Stimulated activated naive CD8-positive, alpha-beta T cell treated with anti-CD3 and anti-CD28 coated beads, Interleukin-15, Interleukin-2, amounts not matched to agents 100 ng/mL and 50 ng/mL, for 24 hours (primary cell): ENCODE measurements around the gene TMEM51.

Experiments used
- H3K27ac Mint-ChIP-seq: one replicate; pipeline ENCODE4 v1.8.0; 2021; ENCODE audit warnings: mild to moderate bottlenecking, mixed read lengths
- H3K27me3 Mint-ChIP-seq: one replicate; pipeline ENCODE4 v1.8.0; 2021; ENCODE audit warnings: mixed read lengths
- H3K36me3 Mint-ChIP-seq: one replicate; pipeline ENCODE4 v1.8.0; 2021; ENCODE audit warnings: low read depth, mixed read lengths
- H3K4me1 Mint-ChIP-seq: one replicate; pipeline ENCODE4 v1.8.0; 2021; ENCODE audit warnings: low read depth, mixed read lengths
- H3K4me3 Mint-ChIP-seq: one replicate; pipeline ENCODE4 v1.8.0; 2021; ENCODE audit warnings: mild to moderate bottlenecking, mixed read lengths
- H3K9me3 Mint-ChIP-seq: one replicate; pipeline ENCODE4 v1.8.0; 2021; ENCODE audit warnings: mixed read lengths

Gene TMEM51

GRCh38 chr1:15186846-15187151, 33.3 kb downstream of the TMEM51 start:
- no peaks in the 10 kb centered on the region for H3K36me3 Mint-ChIP-seq
- no peaks in the 10 kb centered on the region for H3K9me3 Mint-ChIP-seq
- no peak overlapping the region for H3K27ac Mint-ChIP-seq
- H3K4me3 Mint-ChIP-seq: no peak overlapping the region
- peaks cover 23% of the 10 kb centered on the region for H3K27me3 Mint-ChIP-seq
- H3K4me1 Mint-ChIP-seq: no peaks in the 10 kb centered on the region

GRCh38 chr1:15187175-15188129, 33.9 kb downstream of the TMEM51 start:
- H3K4me1 Mint-ChIP-seq: no peaks in the 10 kb centered on the region

GRCh38 chr1:15188130-15188524, 34.6 kb downstream of the TMEM51 start:
- no peaks in the 10 kb centered on the region for H3K9me3 Mint-ChIP-seq
- no peaks in the 10 kb centered on the region for H3K36me3 Mint-ChIP-seq

More at GRCh38 chr1:15187175-15188129, 33.9 kb downstream of the TMEM51 start:
- Mint-ChIP-seq H3K4me3 (no peak overlapping the region), H3K27me3 (peaks cover 19% of the 10 kb centered on the region), H3K27ac (no peak overlapping the region), H3K9me3 (no peaks in the 10 kb centered on the region), H3K36me3 (no peaks in the 10 kb centered on the region)

GRCh38 chr1:15188678-15189077, 35.1 kb downstream of the TMEM51 start:
- no peak overlapping the region for H3K27ac Mint-ChIP-seq
- no peaks in the 10 kb centered on the region for H3K9me3 Mint-ChIP-seq
- no peaks in the 10 kb centered on the region for H3K4me1 Mint-ChIP-seq
- H3K4me3 Mint-ChIP-seq: no peak overlapping the region
- peaks cover 13% of the 10 kb centered on the region for H3K27me3 Mint-ChIP-seq
- H3K36me3 Mint-ChIP-seq: no peaks in the 10 kb centered on the region

More at GRCh38 chr1:15188130-15188524, 34.6 kb downstream of the TMEM51 start:
- Mint-ChIP-seq H3K4me1 (no peaks in the 10 kb centered on the region), H3K27me3 (peaks cover 19% of the 10 kb centered on the region), H3K27ac (no peak overlapping the region), H3K4me3 (no peak overlapping the region)

- Mint-ChIP-seq H3K4me3 (no peak overlapping the region), H3K36me3 (no peaks in the 10 kb centered on the region), H3K4me1 (no peaks in the 10 kb centered on the region), H3K27ac (no peak overlapping the region), H3K9me3 (no peaks in the 10 kb centered on the region), H3K27me3 (peaks cover 8% of the 10 kb centered on the region)
Observed at GRCh38 chr1:15189692-15190370, 36.3 kb downstream of the TMEM51 start.

- H3K27me3 Mint-ChIP-seq: peaks cover 3% of the 10 kb centered on the region
- H3K4me1 Mint-ChIP-seq: no peaks in the 10 kb centered on the region
- H3K4me3 Mint-ChIP-seq: no peak overlapping the region
- no peak overlapping the region for H3K27ac Mint-ChIP-seq
- no peaks in the 10 kb centered on the region for H3K36me3 Mint-ChIP-seq
- H3K9me3 Mint-ChIP-seq: no peaks in the 10 kb centered on the region
Observed at GRCh38 chr1:15191267-15191666, 37.7 kb downstream of the TMEM51 start.

GRCh38 chr1:15191770-15192169, 38.2 kb downstream of the TMEM51 start:
- Mint-ChIP-seq H3K27me3 (peaks cover 3% of the 10 kb centered on the region), H3K27ac (no peak overlapping the region), H3K4me3 (no peak overlapping the region), H3K36me3 (no peaks in the 10 kb centered on the region), H3K4me1 (no peaks in the 10 kb centered on the region), H3K9me3 (no peaks in the 10 kb centered on the region)

GRCh38 chr1:15192916-15193550, 39.5 kb downstream of the TMEM51 start:
- Mint-ChIP-seq H3K27ac (no peak overlapping the region), H3K27me3 (no peaks in the 10 kb centered on the region), H3K4me1 (no peaks in the 10 kb centered on the region), H3K36me3 (no peaks in the 10 kb centered on the region), H3K9me3 (no peaks in the 10 kb centered on the region), H3K4me3 (no peak overlapping the region)

GRCh38 chr1:15195420-15196052, 42.0 kb downstream of the TMEM51 start:
- Mint-ChIP-seq H3K9me3 (no peaks in the 10 kb centered on the region), H3K36me3 (no peaks in the 10 kb centered on the region), H3K27me3 (no peaks in the 10 kb centered on the region), H3K4me1 (no peaks in the 10 kb centered on the region), H3K4me3 (no peak overlapping the region), H3K27ac (no peak overlapping the region)

GRCh38 chr1:15196069-15196468, 42.5 kb downstream of the TMEM51 start:
- H3K4me3 Mint-ChIP-seq: no peak overlapping the region
- no peaks in the 10 kb centered on the region for H3K9me3 Mint-ChIP-seq
- no peaks in the 10 kb centered on the region for H3K4me1 Mint-ChIP-seq
- H3K27ac Mint-ChIP-seq: no peak overlapping the region
- H3K27me3 Mint-ChIP-seq: no peaks in the 10 kb centered on the region
- no peaks in the 10 kb centered on the region for H3K36me3 Mint-ChIP-seq

- Mint-ChIP-seq H3K4me3 (no peak overlapping the region), H3K36me3 (no peaks in the 10 kb centered on the region), H3K9me3 (no peaks in the 10 kb centered on the region), H3K4me1 (no peaks in the 10 kb centered on the region), H3K27me3 (no peaks in the 10 kb centered on the region), H3K27ac (no peak overlapping the region)
Observed at GRCh38 chr1:15196807-15197530, 43.4 kb downstream of the TMEM51 start.

- Mint-ChIP-seq H3K9me3 (no peaks in the 10 kb centered on the region), H3K27ac (no peak overlapping the region), H3K36me3 (no peaks in the 10 kb centered on the region), H3K4me1 (no peaks in the 10 kb centered on the region), H3K27me3 (no peaks in the 10 kb centered on the region), H3K4me3 (no peak overlapping the region)
Observed at GRCh38 chr1:15197591-15198447, 44.3 kb downstream of the TMEM51 start.

GRCh38 chr1:15198684-15199083, 45.1 kb downstream of the TMEM51 start:
- H3K4me3 Mint-ChIP-seq: no peak overlapping the region
- no peaks in the 10 kb centered on the region for H3K9me3 Mint-ChIP-seq
- no peak overlapping the region for H3K27ac Mint-ChIP-seq
- H3K36me3 Mint-ChIP-seq: no peaks in the 10 kb centered on the region
- H3K27me3 Mint-ChIP-seq: no peaks in the 10 kb centered on the region
- H3K4me1 Mint-ChIP-seq: no peaks in the 10 kb centered on the region

GRCh38 chr1:15201221-15201620, 47.7 kb downstream of the TMEM51 start:
- H3K27ac Mint-ChIP-seq: no peak overlapping the region
- H3K4me3 Mint-ChIP-seq: no peak overlapping the region
- H3K27me3 Mint-ChIP-seq: no peaks in the 10 kb centered on the region
- H3K4me1 Mint-ChIP-seq: no peaks in the 10 kb centered on the region
- no peaks in the 10 kb centered on the region for H3K9me3 Mint-ChIP-seq
- no peaks in the 10 kb centered on the region for H3K36me3 Mint-ChIP-seq
